WTC11 (cell line): Measurements from ENCODE around the gene PLA2G4F. TPM values are rescaled to one million over a fixed set of nuclear protein-coding genes. Genes with fewer than 3 reads are reported as not detected.

Experiments
- ATAC-seq: fragments of 200-7000 bp; cut with Tn5 transposase; 2 replicates; pipeline ENCODE4 v1.10.0; 2021; ENCODE audit warnings: mild to moderate bottlenecking, moderate library complexity
- CTCF ChIA-PET: fragments of 300-600 bp; sonication (Branson Sonifier 250); formaldehyde crosslinking; loops from one replicate; lab custom pipeline; 2021; ENCODE audit warnings: antibody characterized with exemption; lab: Charles Lee
- POLR2A ChIA-PET: fragments of 350-600 bp; sonication (Branson Sonifier 250); formaldehyde crosslinking; loops from one replicate; lab custom pipeline; 2021; ENCODE audit warnings: antibody characterized with exemption; lab: Charles Lee
- DNase-seq: peaks from one replicate; pipeline ENCODE4 v3.0.0; 2021; ENCODE audit warnings: low spot score
- H3K27ac Mint-ChIP-seq: 2 replicates; pipeline ENCODE4 v1.8.0; 2021; ENCODE audit warnings: mixed read lengths
- H3K27me3 Mint-ChIP-seq: 2 replicates; pipeline ENCODE4 v1.8.0; 2021; ENCODE audit warnings: low read depth, mild to moderate bottlenecking, moderate library complexity, mixed read lengths
- H3K36me3 Mint-ChIP-seq: 2 replicates; pipeline ENCODE4 v1.8.0; 2021; ENCODE audit warnings: mixed read lengths
- H3K4me1 Mint-ChIP-seq: 2 replicates; pipeline ENCODE4 v1.8.0; 2022; ENCODE audit warnings: mixed read lengths
- H3K4me3 Mint-ChIP-seq: 2 replicates; pipeline ENCODE4 v1.8.0; 2021; ENCODE audit warnings: mild to moderate bottlenecking, moderate library complexity, mixed read lengths
- H3K9me3 Mint-ChIP-seq: 2 replicates; pipeline ENCODE4 v1.8.0; 2021; ENCODE audit warnings: mixed read lengths
- EMX1 ChIP-seq: fragments of 250-450 bp; sonication (Bioruptor Pico); IDR thresholded peaks from 2 replicates; pipeline ENCODE4 v1.8.0; 2021; ENCODE audit warnings: mild to moderate bottlenecking
- FOXP1 ChIP-seq: sonication (generic); formaldehyde crosslinking; IDR thresholded peaks from 2 replicates; pipeline ENCODE4 v1.8.0; 2022; ENCODE audit warnings: missing genetic modification reagents, mild to moderate bottlenecking, moderate library complexity, borderline replicate concordance
- GABPB1 ChIP-seq: sonication (generic); formaldehyde crosslinking; IDR thresholded peaks from 2 replicates; pipeline ENCODE4 v1.8.1; 2023; ENCODE audit warnings: mild to moderate bottlenecking, missing genetic modification reagents
- GTF2I ChIP-seq: fragments of 250-450 bp; sonication (Bioruptor Pico); conservative IDR thresholded peaks from 2 replicates; pipeline ENCODE4 v1.4.0; 2021; ENCODE audit warnings: mild to moderate bottlenecking
- MXD4 ChIP-seq: fragments of 250-450 bp; sonication (Bioruptor Pico); IDR thresholded peaks from 2 replicates; pipeline ENCODE4 v1.8.0; 2021; ENCODE audit warnings: mild to moderate bottlenecking, moderate library complexity, borderline replicate concordance
- MYBL2 ChIP-seq: sonication (generic); formaldehyde crosslinking; IDR thresholded peaks from 2 replicates; pipeline ENCODE4 v1.8.1; 2023; ENCODE audit warnings: mild to moderate bottlenecking, moderate library complexity, missing genetic modification reagents
- NR3C1 ChIP-seq: sonication (generic); formaldehyde crosslinking; conservative IDR thresholded peaks from 2 replicates; pipeline ENCODE4 v1.8.1; 2023; ENCODE audit warnings: low read depth, mild to moderate bottlenecking, missing genetic modification reagents
- TEAD1 ChIP-seq: sonication (generic); formaldehyde crosslinking; IDR thresholded peaks from 2 replicates; pipeline ENCODE4 v1.8.0; 2022; ENCODE audit warnings: mild to moderate bottlenecking, missing genetic modification reagents
- ZNF232 ChIP-seq: sonication (generic); formaldehyde crosslinking; IDR thresholded peaks from 2 replicates; pipeline ENCODE4 v1.8.0; 2022; ENCODE audit warnings: mild to moderate bottlenecking, missing genetic modification reagents
- ZNF671 ChIP-seq: fragments of 250-450 bp; sonication (Bioruptor Pico); IDR thresholded peaks from 2 replicates; pipeline ENCODE4 v1.8.0; 2021; ENCODE audit warnings: mild to moderate bottlenecking
- total RNA-seq: library from RNA; stranded (reverse); gene quantifications from 3 replicates; pipeline ENCODE4 v1.2.3, GENCODE V29; 2021
- TF ChIP-seq, protein P1 (sequence below): fragments of 250-450 bp; sonication (Bioruptor Pico); IDR thresholded peaks from 2 replicates; pipeline ENCODE4 v1.9.0; 2021; ENCODE audit warnings: moderate library complexity, mild to moderate bottlenecking, inconsistent platforms, borderline replicate concordance
- TF ChIP-seq, protein P2 (sequence below): sonication (generic); formaldehyde crosslinking; IDR thresholded peaks from 2 replicates; pipeline ENCODE4 v1.8.0; 2023; ENCODE audit warnings: missing genetic modification reagents
- TF ChIP-seq, protein P3 (sequence below): sonication (generic); formaldehyde crosslinking; IDR thresholded peaks from 2 replicates; pipeline ENCODE4 v1.8.0; 2023; ENCODE audit warnings: mild to moderate bottlenecking, missing genetic modification reagents
- TF ChIP-seq, protein P4 (sequence below): sonication (generic); formaldehyde crosslinking; IDR thresholded peaks from 2 replicates; pipeline ENCODE4 v1.8.0; 2022; ENCODE audit warnings: mild to moderate bottlenecking, missing genetic modification reagents
- TF ChIP-seq, protein P5 (sequence below): sonication (generic); formaldehyde crosslinking; conservative IDR thresholded peaks from 2 replicates; pipeline ENCODE4 v1.8.1; 2022; ENCODE audit warnings: mild to moderate bottlenecking, missing genetic modification reagents
- TF ChIP-seq, protein P6 (sequence below): sonication (generic); formaldehyde crosslinking; IDR thresholded peaks from 2 replicates; pipeline ENCODE4 v1.8.0; 2022; ENCODE audit warnings: missing genetic modification reagents
- TF ChIP-seq, protein P7 (sequence below): sonication (generic); formaldehyde crosslinking; IDR thresholded peaks from 2 replicates; pipeline ENCODE4 v1.8.0; 2022; ENCODE audit warnings: mild to moderate bottlenecking, missing genetic modification reagents
- TF ChIP-seq, protein P8 (sequence below): sonication (generic); formaldehyde crosslinking; IDR thresholded peaks from 2 replicates; pipeline ENCODE4 v1.8.0; 2022; ENCODE audit warnings: mild to moderate bottlenecking, missing genetic modification reagents
- TF ChIP-seq, protein P9 (sequence below): sonication (generic); formaldehyde crosslinking; conservative IDR thresholded peaks from 2 replicates; pipeline ENCODE4 v1.8.1; 2023; ENCODE audit warnings: mild to moderate bottlenecking, low read depth, missing genetic modification reagents, moderate library complexity
- TF ChIP-seq, protein P10 (sequence below): fragments of 200-600 bp; IDR thresholded peaks from 2 replicates; pipeline ENCODE4 v1.8.0; 2022; ENCODE audit warnings: antibody characterized with exemption

The PLA2G4F gene
- total RNA-seq, 1 experiment from 2014 or later = 0.11 TPM

DNA sequence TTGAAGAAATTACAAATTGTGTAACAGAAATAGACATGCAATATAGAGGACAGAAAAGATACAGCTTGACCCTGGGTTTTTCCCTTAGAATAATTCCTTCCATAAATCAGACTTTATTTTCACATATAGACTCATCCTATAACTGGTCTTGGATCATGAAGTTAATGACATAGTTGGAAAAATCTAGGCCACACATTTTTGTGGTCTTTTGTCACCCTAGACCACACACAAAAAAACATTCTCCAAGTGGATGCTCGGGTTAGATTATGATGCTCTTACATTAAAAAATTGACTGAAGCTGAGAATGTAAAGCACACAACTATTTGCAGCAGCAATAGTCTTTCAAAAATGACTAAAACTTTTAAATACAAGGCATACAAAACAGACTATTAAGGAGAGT is 54.6 kb downstream of the PLA2G4F start (continued):
- TF ChIP-seq, protein P1, sequence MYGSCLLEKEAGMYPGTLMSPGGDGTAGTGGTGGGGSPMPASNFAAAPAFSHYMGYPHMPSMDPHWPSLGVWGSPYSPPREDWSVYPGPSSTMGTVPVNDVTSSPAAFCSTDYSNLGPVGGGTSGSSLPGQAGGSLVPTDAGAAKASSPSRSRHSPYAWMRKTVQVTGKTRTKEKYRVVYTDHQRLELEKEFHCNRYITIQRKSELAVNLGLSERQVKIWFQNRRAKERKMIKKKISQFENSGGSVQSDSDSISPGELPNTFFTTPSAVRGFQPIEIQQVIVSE (CRISPR knock-in tag) = no peak
- no peak for TF ChIP-seq NR3C1 (CRISPR knock-in tag)
- TF ChIP-seq, protein P2, sequence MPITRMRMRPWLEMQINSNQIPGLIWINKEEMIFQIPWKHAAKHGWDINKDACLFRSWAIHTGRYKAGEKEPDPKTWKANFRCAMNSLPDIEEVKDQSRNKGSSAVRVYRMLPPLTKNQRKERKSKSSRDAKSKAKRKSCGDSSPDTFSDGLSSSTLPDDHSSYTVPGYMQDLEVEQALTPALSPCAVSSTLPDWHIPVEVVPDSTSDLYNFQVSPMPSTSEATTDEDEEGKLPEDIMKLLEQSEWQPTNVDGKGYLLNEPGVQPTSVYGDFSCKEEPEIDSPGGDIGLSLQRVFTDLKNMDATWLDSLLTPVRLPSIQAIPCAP (CRISPR knock-in tag) = no peak
- TF ChIP-seq, protein P3, sequence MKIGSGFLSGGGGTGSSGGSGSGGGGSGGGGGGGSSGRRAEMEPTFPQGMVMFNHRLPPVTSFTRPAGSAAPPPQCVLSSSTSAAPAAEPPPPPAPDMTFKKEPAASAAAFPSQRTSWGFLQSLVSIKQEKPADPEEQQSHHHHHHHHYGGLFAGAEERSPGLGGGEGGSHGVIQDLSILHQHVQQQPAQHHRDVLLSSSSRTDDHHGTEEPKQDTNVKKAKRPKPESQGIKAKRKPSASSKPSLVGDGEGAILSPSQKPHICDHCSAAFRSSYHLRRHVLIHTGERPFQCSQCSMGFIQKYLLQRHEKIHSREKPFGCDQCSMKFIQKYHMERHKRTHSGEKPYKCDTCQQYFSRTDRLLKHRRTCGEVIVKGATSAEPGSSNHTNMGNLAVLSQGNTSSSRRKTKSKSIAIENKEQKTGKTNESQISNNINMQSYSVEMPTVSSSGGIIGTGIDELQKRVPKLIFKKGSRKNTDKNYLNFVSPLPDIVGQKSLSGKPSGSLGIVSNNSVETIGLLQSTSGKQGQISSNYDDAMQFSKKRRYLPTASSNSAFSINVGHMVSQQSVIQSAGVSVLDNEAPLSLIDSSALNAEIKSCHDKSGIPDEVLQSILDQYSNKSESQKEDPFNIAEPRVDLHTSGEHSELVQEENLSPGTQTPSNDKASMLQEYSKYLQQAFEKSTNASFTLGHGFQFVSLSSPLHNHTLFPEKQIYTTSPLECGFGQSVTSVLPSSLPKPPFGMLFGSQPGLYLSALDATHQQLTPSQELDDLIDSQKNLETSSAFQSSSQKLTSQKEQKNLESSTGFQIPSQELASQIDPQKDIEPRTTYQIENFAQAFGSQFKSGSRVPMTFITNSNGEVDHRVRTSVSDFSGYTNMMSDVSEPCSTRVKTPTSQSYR = no peak

DNA sequence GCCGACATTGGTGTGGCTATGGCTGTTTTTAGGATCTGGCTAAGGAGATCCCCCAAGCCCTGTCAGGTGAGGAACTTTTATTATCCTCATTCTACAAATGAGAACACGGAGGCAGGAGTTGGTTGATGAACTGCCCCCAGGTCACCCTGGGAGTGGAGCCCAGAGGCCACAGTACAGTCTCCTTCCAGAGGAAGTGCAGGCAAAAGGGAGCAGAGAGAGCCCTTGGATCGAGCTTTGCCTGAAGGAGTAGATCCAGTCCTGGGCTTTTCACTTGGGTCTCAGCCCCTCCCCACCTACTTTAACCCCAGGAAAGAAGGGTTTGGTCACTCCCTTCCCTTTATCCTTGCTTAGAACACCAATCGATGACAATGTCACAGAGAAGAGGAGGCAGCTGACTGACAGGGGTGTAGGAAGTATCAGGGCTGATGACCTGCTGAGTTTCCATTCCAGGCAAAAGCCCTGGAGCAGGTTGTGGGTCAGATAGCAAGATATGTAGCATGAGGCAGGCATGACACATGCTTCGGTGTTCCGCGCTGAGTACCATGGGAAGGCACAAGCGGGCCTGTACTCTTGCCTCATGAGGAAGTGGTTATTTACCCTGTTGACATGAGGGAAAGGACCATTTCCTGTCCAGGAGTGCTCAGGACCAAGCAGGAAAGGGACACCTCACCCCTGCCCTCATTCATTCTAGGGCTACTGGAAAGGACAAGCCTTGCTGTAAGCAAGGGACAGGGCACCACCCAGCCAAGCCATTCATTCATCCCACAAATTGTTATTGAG is 56.2 kb downstream of the PLA2G4F start:
- TF ChIP-seq ZNF671 (CRISPR knock-in tag) = no peak
- no peak for TF ChIP-seq MXD4
- TF ChIP-seq ZNF232 (CRISPR knock-in tag) = no peak
- no peak for TF ChIP-seq GABPB1 (CRISPR knock-in tag)
- TF ChIP-seq, protein P4, sequence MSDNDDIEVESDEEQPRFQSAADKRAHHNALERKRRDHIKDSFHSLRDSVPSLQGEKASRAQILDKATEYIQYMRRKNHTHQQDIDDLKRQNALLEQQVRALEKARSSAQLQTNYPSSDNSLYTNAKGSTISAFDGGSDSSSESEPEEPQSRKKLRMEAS (CRISPR knock-in tag) = no peak
- no peak for TF ChIP-seq FOXP1 (CRISPR knock-in tag)
- TF ChIP-seq TEAD1 = no peak
- no peak for TF ChIP-seq GTF2I
- no peak for TF ChIP-seq EMX1 (CRISPR knock-in tag)
- TF ChIP-seq, protein P5, sequence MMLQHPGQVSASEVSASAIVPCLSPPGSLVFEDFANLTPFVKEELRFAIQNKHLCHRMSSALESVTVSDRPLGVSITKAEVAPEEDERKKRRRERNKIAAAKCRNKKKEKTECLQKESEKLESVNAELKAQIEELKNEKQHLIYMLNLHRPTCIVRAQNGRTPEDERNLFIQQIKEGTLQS (CRISPR knock-in tag) = no peak
- TF ChIP-seq, protein P6, sequence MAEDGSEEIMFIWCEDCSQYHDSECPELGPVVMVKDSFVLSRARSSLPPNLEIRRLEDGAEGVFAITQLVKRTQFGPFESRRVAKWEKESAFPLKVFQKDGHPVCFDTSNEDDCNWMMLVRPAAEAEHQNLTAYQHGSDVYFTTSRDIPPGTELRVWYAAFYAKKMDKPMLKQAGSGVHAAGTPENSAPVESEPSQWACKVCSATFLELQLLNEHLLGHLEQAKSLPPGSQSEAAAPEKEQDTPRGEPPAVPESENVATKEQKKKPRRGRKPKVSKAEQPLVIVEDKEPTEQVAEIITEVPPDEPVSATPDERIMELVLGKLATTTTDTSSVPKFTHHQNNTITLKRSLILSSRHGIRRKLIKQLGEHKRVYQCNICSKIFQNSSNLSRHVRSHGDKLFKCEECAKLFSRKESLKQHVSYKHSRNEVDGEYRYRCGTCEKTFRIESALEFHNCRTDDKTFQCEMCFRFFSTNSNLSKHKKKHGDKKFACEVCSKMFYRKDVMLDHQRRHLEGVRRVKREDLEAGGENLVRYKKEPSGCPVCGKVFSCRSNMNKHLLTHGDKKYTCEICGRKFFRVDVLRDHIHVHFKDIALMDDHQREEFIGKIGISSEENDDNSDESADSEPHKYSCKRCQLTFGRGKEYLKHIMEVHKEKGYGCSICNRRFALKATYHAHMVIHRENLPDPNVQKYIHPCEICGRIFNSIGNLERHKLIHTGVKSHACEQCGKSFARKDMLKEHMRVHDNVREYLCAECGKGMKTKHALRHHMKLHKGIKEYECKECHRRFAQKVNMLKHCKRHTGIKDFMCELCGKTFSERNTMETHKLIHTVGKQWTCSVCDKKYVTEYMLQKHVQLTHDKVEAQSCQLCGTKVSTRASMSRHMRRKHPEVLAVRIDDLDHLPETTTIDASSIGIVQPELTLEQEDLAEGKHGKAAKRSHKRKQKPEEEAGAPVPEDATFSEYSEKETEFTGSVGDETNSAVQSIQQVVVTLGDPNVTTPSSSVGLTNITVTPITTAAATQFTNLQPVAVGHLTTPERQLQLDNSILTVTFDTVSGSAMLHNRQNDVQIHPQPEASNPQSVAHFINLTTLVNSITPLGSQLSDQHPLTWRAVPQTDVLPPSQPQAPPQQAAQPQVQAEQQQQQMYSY (CRISPR knock-in tag) = no peak
- TF ChIP-seq, protein P7, sequence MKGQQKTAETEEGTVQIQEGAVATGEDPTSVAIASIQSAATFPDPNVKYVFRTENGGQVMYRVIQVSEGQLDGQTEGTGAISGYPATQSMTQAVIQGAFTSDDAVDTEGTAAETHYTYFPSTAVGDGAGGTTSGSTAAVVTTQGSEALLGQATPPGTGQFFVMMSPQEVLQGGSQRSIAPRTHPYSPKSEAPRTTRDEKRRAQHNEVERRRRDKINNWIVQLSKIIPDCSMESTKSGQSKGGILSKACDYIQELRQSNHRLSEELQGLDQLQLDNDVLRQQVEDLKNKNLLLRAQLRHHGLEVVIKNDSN (CRISPR knock-in tag) = no peak
- TF ChIP-seq MYBL2 (CRISPR knock-in tag) = no peak
- TF ChIP-seq, protein P8, sequence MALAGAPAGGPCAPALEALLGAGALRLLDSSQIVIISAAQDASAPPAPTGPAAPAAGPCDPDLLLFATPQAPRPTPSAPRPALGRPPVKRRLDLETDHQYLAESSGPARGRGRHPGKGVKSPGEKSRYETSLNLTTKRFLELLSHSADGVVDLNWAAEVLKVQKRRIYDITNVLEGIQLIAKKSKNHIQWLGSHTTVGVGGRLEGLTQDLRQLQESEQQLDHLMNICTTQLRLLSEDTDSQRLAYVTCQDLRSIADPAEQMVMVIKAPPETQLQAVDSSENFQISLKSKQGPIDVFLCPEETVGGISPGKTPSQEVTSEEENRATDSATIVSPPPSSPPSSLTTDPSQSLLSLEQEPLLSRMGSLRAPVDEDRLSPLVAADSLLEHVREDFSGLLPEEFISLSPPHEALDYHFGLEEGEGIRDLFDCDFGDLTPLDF (CRISPR knock-in tag) = no peak
- TF ChIP-seq, protein P9, sequence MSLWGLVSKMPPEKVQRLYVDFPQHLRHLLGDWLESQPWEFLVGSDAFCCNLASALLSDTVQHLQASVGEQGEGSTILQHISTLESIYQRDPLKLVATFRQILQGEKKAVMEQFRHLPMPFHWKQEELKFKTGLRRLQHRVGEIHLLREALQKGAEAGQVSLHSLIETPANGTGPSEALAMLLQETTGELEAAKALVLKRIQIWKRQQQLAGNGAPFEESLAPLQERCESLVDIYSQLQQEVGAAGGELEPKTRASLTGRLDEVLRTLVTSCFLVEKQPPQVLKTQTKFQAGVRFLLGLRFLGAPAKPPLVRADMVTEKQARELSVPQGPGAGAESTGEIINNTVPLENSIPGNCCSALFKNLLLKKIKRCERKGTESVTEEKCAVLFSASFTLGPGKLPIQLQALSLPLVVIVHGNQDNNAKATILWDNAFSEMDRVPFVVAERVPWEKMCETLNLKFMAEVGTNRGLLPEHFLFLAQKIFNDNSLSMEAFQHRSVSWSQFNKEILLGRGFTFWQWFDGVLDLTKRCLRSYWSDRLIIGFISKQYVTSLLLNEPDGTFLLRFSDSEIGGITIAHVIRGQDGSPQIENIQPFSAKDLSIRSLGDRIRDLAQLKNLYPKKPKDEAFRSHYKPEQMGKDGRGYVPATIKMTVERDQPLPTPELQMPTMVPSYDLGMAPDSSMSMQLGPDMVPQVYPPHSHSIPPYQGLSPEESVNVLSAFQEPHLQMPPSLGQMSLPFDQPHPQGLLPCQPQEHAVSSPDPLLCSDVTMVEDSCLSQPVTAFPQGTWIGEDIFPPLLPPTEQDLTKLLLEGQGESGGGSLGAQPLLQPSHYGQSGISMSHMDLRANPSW = no peak
- TF ChIP-seq, protein P10, sequence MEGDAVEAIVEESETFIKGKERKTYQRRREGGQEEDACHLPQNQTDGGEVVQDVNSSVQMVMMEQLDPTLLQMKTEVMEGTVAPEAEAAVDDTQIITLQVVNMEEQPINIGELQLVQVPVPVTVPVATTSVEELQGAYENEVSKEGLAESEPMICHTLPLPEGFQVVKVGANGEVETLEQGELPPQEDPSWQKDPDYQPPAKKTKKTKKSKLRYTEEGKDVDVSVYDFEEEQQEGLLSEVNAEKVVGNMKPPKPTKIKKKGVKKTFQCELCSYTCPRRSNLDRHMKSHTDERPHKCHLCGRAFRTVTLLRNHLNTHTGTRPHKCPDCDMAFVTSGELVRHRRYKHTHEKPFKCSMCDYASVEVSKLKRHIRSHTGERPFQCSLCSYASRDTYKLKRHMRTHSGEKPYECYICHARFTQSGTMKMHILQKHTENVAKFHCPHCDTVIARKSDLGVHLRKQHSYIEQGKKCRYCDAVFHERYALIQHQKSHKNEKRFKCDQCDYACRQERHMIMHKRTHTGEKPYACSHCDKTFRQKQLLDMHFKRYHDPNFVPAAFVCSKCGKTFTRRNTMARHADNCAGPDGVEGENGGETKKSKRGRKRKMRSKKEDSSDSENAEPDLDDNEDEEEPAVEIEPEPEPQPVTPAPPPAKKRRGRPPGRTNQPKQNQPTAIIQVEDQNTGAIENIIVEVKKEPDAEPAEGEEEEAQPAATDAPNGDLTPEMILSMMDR = no peak
- 0 out of 2 replicates have a peak overlapping the region, but pooled peaks have one; percentile 29 for H3K27ac Mint-ChIP-seq
- CTCF ChIA-PET = interaction anchor here (2.7 kb wide), 1 partner anchor 16 kb away, joined by 8 read pairs; no protein-coding TSS in a partner anchor
- ATAC-seq (no peak), DNase-seq (no peak)
- H3K4me1 Mint-ChIP-seq = no peaks in the 10 kb centered on the region
- H3K9me3 Mint-ChIP-seq = peaks cover 6% of the 10 kb centered on the region; the same call in 1 of the 2 replicates
- H3K4me3 Mint-ChIP-seq = no peak overlapping the region
- H3K36me3 Mint-ChIP-seq = no peaks in the 10 kb centered on the region
- H3K27me3 Mint-ChIP-seq = no peaks in the 10 kb centered on the region
- POLR2A ChIA-PET = no interaction called here
